Temporal lobe (tissue), 1 donor: Measurements from ENCODE around the gene MAD2L2. TPM values are rescaled to one million over a fixed set of nuclear protein-coding genes. Genes with fewer than 3 reads are reported as not detected.

ENCODE experiments used
- total RNA-seq: library from RNA; depleted of rRNA; stranded (reverse); fragments of >200 nt; gene quantifications from one replicate; pipeline ENCODE4 v1.2.3, GENCODE V29; 2014

Gene MAD2L2
- total RNA-seq, 1 donor from 2014 or later, result 37.4 TPM

Other genes starting within 250 kb of the MAD2L2 start
- 21.9 TPM for gene DISP3, start 202.0 kb downstream of the MAD2L2 start, total RNA-seq
- gene FBXO2, start 26.7 kb downstream of the MAD2L2 start, total RNA-seq, result 3.4 TPM
- 42.5 TPM for gene FBXO44, start 26.3 kb downstream of the MAD2L2 start, total RNA-seq
- gene FBXO6, start 16.9 kb downstream of the MAD2L2 start, total RNA-seq, result 4.4 TPM
- gene DRAXIN, start 10.6 kb upstream of the MAD2L2 start, total RNA-seq, result 122 TPM
- 3.4 TPM for gene AGTRAP, start 55.0 kb upstream of the MAD2L2 start, total RNA-seq
- not detected for gene C1orf167, start 81.0 kb upstream of the MAD2L2 start, total RNA-seq
- 20.7 TPM for gene MTHFR, start 124.8 kb upstream of the MAD2L2 start, total RNA-seq
- gene CLCN6, start 125.0 kb upstream of the MAD2L2 start, total RNA-seq, result 17.2 TPM
- gene NPPA, start 166.6 kb upstream of the MAD2L2 start, total RNA-seq, result 2.5 TPM
- not detected for gene NPPB, start 177.8 kb upstream of the MAD2L2 start, total RNA-seq
- gene KIAA2013, start 245.3 kb upstream of the MAD2L2 start, total RNA-seq, result 12.8 TPM